HepG2 (cell line): ENCODE measurements around the gene HNRNPH3. TPM values are rescaled to one million over a fixed set of nuclear protein-coding genes. Genes with fewer than 3 reads are reported as not detected.

Experiments used
- ATAC-seq: fragments of 200-7000 bp; cut with Tn5 transposase; 3 replicates; pipeline ENCODE4 v1.9.1; 2020; ENCODE audit warnings: mild to moderate bottlenecking, moderate library complexity
- BruUV-seq: library from RNA; stranded (reverse); fragments of 400-500 nt; replicated peaks from 2 replicates; lab custom pipeline; 2021; lab: Mats Ljungman, UMichigan
- CTCF ChIA-PET: fragments of 300-600 bp; formaldehyde crosslinking; extraction: SDS; loops from one replicate; lab custom pipeline; 2021; ENCODE audit warnings: low total read pairs, inconsistent platforms, low intra/inter-chr PET ratio; lab: Yijun Ruan, JAX
- POLR2A ChIA-PET: fragments of 350-600 bp; sonication (Branson Sonifier 250); formaldehyde crosslinking; loops from one replicate; lab custom pipeline; 2020; ENCODE audit warnings: antibody characterized with exemption, inconsistent platforms; lab: Yijun Ruan, JAX
- DNase-seq: peaks from one replicate; pipeline ENCODE4 v3.0.0-alpha.2; 2015; ENCODE audit warnings: low spot score
- FAIRE-seq: peaks from 3 replicates; lab custom pipeline; 2011; peaks lifted over from hg19 to GRCh38; lab: Jason Lieb, UNC
- H2AFZ ChIP-seq: one replicate; pipeline ENCODE4 v1.6.1; 2011; ENCODE audit warnings: low read length, inconsistent platforms
- H3K27ac ChIP-seq: fragments of 300-600 bp; 3 replicates; pipeline ENCODE4 v1.8.0; 2011; ENCODE audit warnings: mixed run types, mild to moderate bottlenecking, mixed read lengths, low read length, inconsistent platforms; ENCODE audit not compliant: insufficient read depth; ENCODE audit errors: extremely low read length
- H3K27me3 ChIP-seq, 2 experiments: fragments of 200-600 bp in 1 of 2; 2 replicates in 1 of 2; 3 replicates in 1 of 2; pipeline versions ENCODE4 v1.6.0 to v1.8.0; 2011; ENCODE audit warnings: low read length in 2 of 2, mild to moderate bottlenecking in 2 of 2, moderate library complexity in 2 of 2, inconsistent platforms in 1 of 2; ENCODE audit not compliant: insufficient read depth in 2 of 2, control insufficient read depth in 1 of 2
- H3K36me3 ChIP-seq, 2 experiments: fragments of 200-600 bp in 1 of 2; replicated peaks in 1 of 2; 2 replicates in 1 of 2; 3 replicates in 1 of 2; pipeline versions ENCODE4 v1.5.1 to v1.8.0; 2011; ENCODE audit warnings: low read length in 2 of 2, inconsistent platforms in 1 of 2; ENCODE audit not compliant: insufficient read depth in 2 of 2, control insufficient read depth in 1 of 2
- H3K4me1 ChIP-seq: 2 replicates; pipeline ENCODE4 v1.5.1; 2012; ENCODE audit warnings: low read length, inconsistent platforms; ENCODE audit not compliant: insufficient read depth
- H3K4me2 ChIP-seq: 2 replicates; pipeline ENCODE4 v1.6.0; 2011; ENCODE audit warnings: low read depth, low read length, inconsistent platforms
- H3K4me3 ChIP-seq, 3 experiments: fragments of 200-600 bp in 1 of 3; sonication (generic), shearing (Covaris generic) in 1 of 3; replicated peaks in 1 of 3; 2 replicates each; pipeline ENCODE4 v1.5.1; 2011 to 2016; ENCODE audit warnings: low read length in 3 of 3, inconsistent platforms in 2 of 3, low read depth in 2 of 3, mild to moderate bottlenecking in 2 of 3, control low read depth in 1 of 3, mixed read lengths in 1 of 3; ENCODE audit not compliant: insufficient read depth in 1 of 3
- H3K79me2 ChIP-seq: one replicate; pipeline ENCODE4 v1.6.1; 2011; ENCODE audit warnings: low read length, inconsistent platforms; ENCODE audit not compliant: insufficient read depth
- H3K9ac ChIP-seq: 2 replicates; pipeline ENCODE4 v1.6.0; 2011; ENCODE audit warnings: mild to moderate bottlenecking, low read depth, low read length, inconsistent platforms; ENCODE audit not compliant: insufficient read depth
- H3K9me3 ChIP-seq: 2 replicates; pipeline ENCODE4 v1.5.1; 2012; ENCODE audit warnings: mild to moderate bottlenecking, low read length
- H4K20me1 ChIP-seq: 2 replicates; pipeline ENCODE4 v1.6.0; 2011; ENCODE audit warnings: inconsistent platforms, mild to moderate bottlenecking, low read length, moderate library complexity; ENCODE audit not compliant: insufficient read depth
- ADNP ChIP-seq: sonication (generic); formaldehyde crosslinking; IDR thresholded peaks from 2 replicates; pipeline ENCODE4 v1.4.0; 2020; ENCODE audit warnings: missing genetic modification reagents
- FOSL2 ChIP-seq: sonication (generic); formaldehyde crosslinking; IDR thresholded peaks from 2 replicates; pipeline ENCODE4 v1.4.0; 2020; ENCODE audit warnings: missing genetic modification reagents
- HOMEZ ChIP-seq: IDR thresholded peaks from 2 replicates; pipeline ENCODE4 v1.6.1; 2016; ENCODE audit warnings: low read depth
- IRX3 ChIP-seq: sonication (generic); formaldehyde crosslinking; IDR thresholded peaks from 2 replicates; pipeline ENCODE4 v1.8.1; 2023; ENCODE audit warnings: mild to moderate bottlenecking, low read depth, missing genetic modification reagents, borderline replicate concordance
- JDP2 ChIP-seq: sonication (generic); formaldehyde crosslinking; IDR thresholded peaks from 2 replicates; pipeline ENCODE4 v1.8.1; 2022; ENCODE audit warnings: missing genetic modification reagents, borderline replicate concordance
- PBX3 ChIP-seq: sonication (generic); formaldehyde crosslinking; IDR thresholded peaks from 2 replicates; pipeline ENCODE4 v1.8.1; 2023; ENCODE audit warnings: missing genetic modification reagents, inconsistent platforms, borderline replicate concordance
- ZNF44 ChIP-seq: sonication (generic); formaldehyde crosslinking; IDR thresholded peaks from 2 replicates; pipeline ENCODE4 v1.5.1; 2020; ENCODE audit warnings: mild to moderate bottlenecking, missing genetic modification reagents
- ZNF576 ChIP-seq: sonication (generic); formaldehyde crosslinking; IDR thresholded peaks from 2 replicates; pipeline ENCODE4 v1.4.0; 2020; ENCODE audit warnings: mild to moderate bottlenecking, missing genetic modification reagents
- ZNF790 ChIP-seq: sonication (generic); formaldehyde crosslinking; IDR thresholded peaks from 2 replicates; pipeline ENCODE4 v1.8.0; 2022; ENCODE audit warnings: missing genetic modification reagents, mild to moderate bottlenecking, borderline replicate concordance
- WGBS: methylation state at CpG from one replicate; pipeline ENCODE4 v1.1.6; 2017; ENCODE audit warnings: low lambda C conversion rate; 5-methylcytosine and 5-hydroxymethylcytosine counted together
- in situ Hi-C: cut with HindIII; loops from 2 replicates; pipeline ENCODE4 v1.10.0; 2017; ENCODE audit warnings: low pct_unique_long_range_greater_than_20kb; ENCODE audit not compliant: extremely low pct_ligation_motif_present
- intact Hi-C: fragments of 100-400 bp; cut with micrococcal nuclease; formaldehyde crosslinking; loops from one replicate; pipeline ENCODE4 v1.10.0; 2022; ENCODE audit not compliant: unreplicated experiment
- polyA plus RNA-seq, 8 experiments: library from polyadenylated mRNA; depleted of rRNA in 3 of 8; stranded (reverse) in 7 of 8; unstranded in 1 of 8; fragments of >200 nt; fragmentation: Illumina TruSeq in 4 of 8; extraction: Trizol in 4 of 8; gene quantifications; 2 replicates each; pipeline versions ENCODE4 v1.2.1 to v1.2.3, GENCODE V29; 2011 to 2016; ENCODE audit warnings: low read depth in 4 of 8, missing spikeins in 1 of 8, mixed read lengths in 1 of 8; ENCODE audit not compliant: insufficient read depth in 1 of 8
- total RNA-seq, 5 experiments: library from RNA; depleted of rRNA; stranded (reverse); fragments of >200 nt; fragmentation: Illumina TruSeq; extraction: Trizol; gene quantifications; 2 replicates each; pipeline ENCODE4 v1.2.3, GENCODE V29; 2016; ENCODE audit warnings: low read depth in 1 of 5

Gene HNRNPH3
- total and polyA plus RNA-seq, 2 of the 13 experiments (the other 11 are each of a cell fraction or from before 2014, with no cell fraction given), result 46.0 to 47.7 TPM

GRCh38 chr10:68333058-68333395 is 1.2 kb downstream of the HNRNPH3 start:
- Histone ChIP-seq H3K27me3 (no peaks in the 10 kb centered on the region; a peak in 1 of 5 replicates), H3K4me2 (peak overlapping the region; percentile 79), H4K20me1 (peaks cover 52% of the 10 kb centered on the region), H2AFZ (no peak overlapping the region), H3K4me3 (peak overlapping the region; percentile 90 to 98 (median 98)), H3K79me2 (peaks cover 62% of the 10 kb centered on the region), H3K4me1 (peaks cover 58% of the 10 kb centered on the region), H3K9me3 (no peaks in the 10 kb centered on the region), H3K27ac (peak overlapping the region; percentile 95), H3K9ac (peak overlapping the region; percentile 98), H3K36me3 (peaks cover 0 to 7% of the 10 kb centered on the region in 2 experiments; a peak in 2 of 5 replicates)
- BruUV-seq, result no TSS peak
- intact Hi-C loops (no loop called here), in situ Hi-C loops (no loop called here)
- DNase-seq (peak; percentile 5), ATAC-seq (no peak), FAIRE-seq (no peak)
- 2% methylated on average over 10 of the region's 10 CpGs for whole genome bisulfite sequencing
- CTCF ChIA-PET, result no interaction called here
- TF ChIP-seq IRX3 (CRISPR knock-in tag) (0 out of 2 replicates have a peak, but pooled peaks have one; percentile 2), ZNF790 (CRISPR knock-in tag) (no peak), HOMEZ (CRISPR knock-in tag) (no peak), JDP2 (CRISPR knock-in tag) (no peak), ADNP (CRISPR knock-in tag) (no peak), FOSL2 (no peak), PBX3 (CRISPR knock-in tag) (no peak), ZNF576 (CRISPR knock-in tag) (no peak), ZNF44 (CRISPR knock-in tag) (no peak)
- POLR2A ChIA-PET, result interaction anchor here (0.9 to 1.8 kb wide), 5 partner anchors 15 to 120 kb away, joined by 3 to 10 read pairs (median 6); partner anchors contain the start of gene RUFY2
